Body of pancreas (tissue), 4 donors: Measurements from ENCODE around the gene TACC2. TPM values are rescaled to one million over a fixed set of nuclear protein-coding genes. Genes with fewer than 3 reads are reported as not detected.

Experiments used
- ATAC-seq: fragments of 150-250 bp; one replicate; pipeline ENCODE4 v1.9.1; 2016
- DNase-seq, 4 donors: peaks; one replicate each; pipeline ENCODE4 v3.0.0-alpha.2; 2019
- H3K27ac ChIP-seq, 4 donors: fragments of 200-600 bp; sonication (generic); 1 replicate in 3 of 4; 2 replicates in 1 of 4; pipeline versions ENCODE4 v1.5.1 to v1.6.1; 2016 to 2019; ENCODE audit warnings: mild to moderate bottlenecking in 1 of 4, mixed read lengths in 1 of 4, moderate library complexity in 1 of 4
- H3K27me3 ChIP-seq, 2 donors: fragments of 200-600 bp; sonication (generic); one replicate each; pipeline ENCODE4 v1.6.0; 2016; ENCODE audit warnings: mild to moderate bottlenecking in 1 of 2
- H3K36me3 ChIP-seq, 2 donors: fragments of 200-600 bp; sonication (generic); replicated peaks in 1 of 2; 2 replicates each; pipeline ENCODE4 v1.5.1; 2016; ENCODE audit warnings: low read depth in 2 of 2; ENCODE audit not compliant: insufficient read depth in 1 of 2
- H3K4me1 ChIP-seq: fragments of 200-600 bp; sonication (generic); one replicate; pipeline ENCODE4 v1.6.0; 2016
- H3K4me3 ChIP-seq, 2 donors: fragments of 200-600 bp; sonication (generic); 1 replicate in 1 of 2; 2 replicates in 1 of 2; pipeline ENCODE4 v1.5.1; 2016 to 2019
- H3K9me3 ChIP-seq, 3 donors: fragments of 200-600 bp; sonication (generic); 1 replicate in 2 of 3; 2 replicates in 1 of 3; pipeline ENCODE4 v1.5.1; 2016
- CTCF ChIP-seq, 7 experiments: fragments of 450-650 bp in 4 of 7; fragments of 200-600 bp in 3 of 7; sonication (generic) in 3 of 7; IDR thresholded peaks; one replicate each; pipeline ENCODE4 v1.5.1; 2016 to 2019; ENCODE audit warnings: antibody characterized with exemption in 7 of 7
- POLR2A ChIP-seq, 3 donors: fragments of 450-650 bp; IDR thresholded peaks; one replicate each; pipeline ENCODE4 v1.6.1; 2016; ENCODE audit warnings: antibody characterized with exemption in 3 of 3, mild to moderate bottlenecking in 2 of 3
- WGBS, 2 donors: methylation state at CpG; one replicate each; pipeline ENCODE4 v1.1.5; 2017; 5-methylcytosine and 5-hydroxymethylcytosine counted together
- intact Hi-C: fragments of 100-400 bp; cut with DNase I; formaldehyde crosslinking; loops from one replicate; pipeline ENCODE4 v1.15.1; 2023
- total RNA-seq, 2 donors: library from RNA; depleted of rRNA; stranded (reverse); fragments of >200 nt; gene quantifications; one replicate each; pipeline ENCODE4 v1.1.0, GENCODE V29; 2016

TACC2 gene
- total RNA-seq, 2 donors from 2014 or later = 29.0 to 38.7 TPM

GRCh38 chr10:122245136-122245535, 256.2 kb downstream of the TACC2 start:
- no peak for ATAC-seq
- WGBS, 2 donors = 81 to 91% methylated on average over 4 of the region's 4 CpGs
- no peak for DNase-seq
- Histone ChIP-seq H3K27ac (no peak overlapping the region), H3K27me3 (no peaks in the 10 kb centered on the region), H3K36me3 (peaks cover 0 to 2% of the 10 kb centered on the region in 2 donors), H3K9me3 (no peaks in the 10 kb centered on the region), H3K4me3 (no peak overlapping the region), H3K4me1 (no peaks in the 10 kb centered on the region)
- TF ChIP-seq POLR2A (IDR thresholded peaks at IDR 0.05) = no peak
- TF ChIP-seq CTCF (IDR thresholded peaks at IDR 0.05) = no peak
- intact Hi-C loops = no loop called here

DNA sequence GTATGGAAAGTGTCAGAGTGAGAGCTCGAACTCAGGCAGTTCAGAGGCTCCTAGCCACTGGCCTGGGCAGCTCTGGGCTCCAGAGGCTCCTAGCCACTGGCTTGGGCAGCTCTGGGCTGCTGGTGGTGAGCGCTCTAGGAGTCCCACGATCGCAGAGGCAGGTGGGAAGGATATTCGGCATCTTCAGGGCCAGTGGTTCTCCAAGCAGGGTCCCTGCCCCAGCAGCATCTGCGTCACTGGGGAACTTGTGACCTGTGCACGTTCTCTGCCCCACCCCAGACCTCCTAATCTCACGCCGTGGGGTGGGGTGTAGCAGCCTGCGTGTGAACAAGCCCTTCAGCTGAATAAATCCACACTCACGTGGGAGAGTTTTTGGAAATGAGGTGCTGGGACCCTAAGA, 256.9 kb downstream of the TACC2 start:
- no peaks in the 10 kb centered on the region for H3K27me3 ChIP-seq
- no peaks in the 10 kb centered on the region for H3K4me1 ChIP-seq
- whole genome bisulfite sequencing, 2 donors = 82 to 91% methylated on average over 7 to 11 of the region's 11 CpGs
- no peaks in the 10 kb centered on the region for H3K9me3 ChIP-seq
- no peak overlapping the region for H3K4me3 ChIP-seq
- peaks cover 0 to 2% of the 10 kb centered on the region in 2 donors for H3K36me3 ChIP-seq
- ATAC-seq (no peak), DNase-seq (no peak)
- intact Hi-C loops = no loop called here
- TF ChIP-seq CTCF (IDR thresholded peaks at IDR 0.05) (no peak), POLR2A (IDR thresholded peaks at IDR 0.05) (no peak)
- H3K27ac ChIP-seq = no peak overlapping the region

DNA sequence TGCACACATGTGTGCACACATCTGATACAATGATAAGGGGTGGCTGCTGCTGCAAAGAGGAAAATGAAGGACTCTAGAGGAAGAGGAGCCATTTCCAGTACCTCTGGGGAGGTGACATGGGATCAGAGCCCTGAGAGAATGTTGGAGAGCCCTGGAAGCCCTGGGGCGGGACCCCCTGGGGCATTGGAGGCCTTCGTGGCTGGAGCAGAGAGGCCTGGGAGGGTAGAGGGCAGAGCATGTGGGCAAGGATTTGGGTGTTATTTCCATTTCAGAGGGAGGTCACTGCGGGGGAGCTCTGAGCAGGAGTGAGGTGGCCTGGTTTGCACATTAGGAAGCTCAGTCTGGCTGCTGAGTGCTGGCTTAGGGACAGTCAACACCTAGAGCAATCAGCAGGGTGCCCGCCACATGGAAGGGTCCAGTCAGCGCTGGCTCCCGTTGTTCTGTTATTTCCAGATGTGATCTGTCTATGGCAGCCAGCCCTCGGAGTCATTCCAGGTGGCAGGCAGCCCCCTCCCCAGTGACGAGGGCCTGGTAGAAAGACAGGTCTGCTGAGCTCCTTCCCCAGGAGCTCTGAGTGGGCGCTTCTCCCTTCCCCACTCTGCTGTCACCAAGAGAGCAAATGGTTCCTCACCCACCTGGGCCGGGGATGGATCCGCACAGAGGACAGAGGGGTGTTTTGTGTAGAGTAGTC, 258.0 kb downstream of the TACC2 start:
- H3K9me3 ChIP-seq = no peaks in the 10 kb centered on the region
- DNase-seq (no peak), ATAC-seq (no peak)
- H3K36me3 ChIP-seq = peaks cover 0 to 2% of the 10 kb centered on the region in 2 donors
- no peak overlapping the region for H3K4me3 ChIP-seq
- intact Hi-C loops = no loop called here
- no peaks in the 10 kb centered on the region for H3K4me1 ChIP-seq
- TF ChIP-seq CTCF (IDR thresholded peaks at IDR 0.05) (no peak), POLR2A (IDR thresholded peaks at IDR 0.05) (no peak)
- H3K27ac ChIP-seq = no peak overlapping the region
- 93 to 95% methylated on average over 5 to 11 of the region's 11 CpGs for WGBS, 2 donors
- H3K27me3 ChIP-seq = no peaks in the 10 kb centered on the region

GRCh38 chr10:122248356-122249302, 259.7 kb downstream of the TACC2 start:
- Histone ChIP-seq H3K4me1 (no peaks in the 10 kb centered on the region), H3K4me3 (no peak overlapping the region), H3K27me3 (no peaks in the 10 kb centered on the region), H3K9me3 (no peaks in the 10 kb centered on the region), H3K36me3 (no peaks in the 10 kb centered on the region), H3K27ac (no peak overlapping the region)
- ATAC-seq = no peak
- intact Hi-C loops = no loop called here
- TF ChIP-seq CTCF (IDR thresholded peaks at IDR 0.05) (no peak), POLR2A (IDR thresholded peaks at IDR 0.05) (no peak)
- DNase-seq = no peak
- 91 to 93% methylated on average over 24 to 25 of the region's 25 CpGs for WGBS, 2 donors
